Measurements from ENCODE around the gene ROR1.

ROR1 gene

DNA sequence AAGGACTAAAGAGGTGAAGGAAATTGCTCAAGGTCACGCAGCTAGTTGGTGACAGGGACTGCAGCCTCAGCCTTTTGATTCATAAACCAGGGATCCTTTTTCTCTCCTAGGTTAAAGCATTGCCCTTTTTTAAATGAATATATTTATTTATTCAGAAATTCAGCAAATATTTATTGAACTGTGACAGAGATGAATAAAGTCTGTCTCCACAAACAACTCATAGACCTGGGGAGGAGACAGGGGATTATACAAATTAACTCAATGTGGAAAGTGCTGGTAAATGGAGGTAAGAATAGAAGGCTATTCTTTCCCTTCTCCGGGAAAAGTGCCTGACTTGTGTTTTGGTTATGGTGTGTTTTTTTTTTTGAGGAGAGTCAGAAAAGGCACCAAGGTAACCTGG lies 110.7 kb downstream of the ROR1 start:
- no peak for DNase-seq (ENCODE audit: low read depth)

DNA sequence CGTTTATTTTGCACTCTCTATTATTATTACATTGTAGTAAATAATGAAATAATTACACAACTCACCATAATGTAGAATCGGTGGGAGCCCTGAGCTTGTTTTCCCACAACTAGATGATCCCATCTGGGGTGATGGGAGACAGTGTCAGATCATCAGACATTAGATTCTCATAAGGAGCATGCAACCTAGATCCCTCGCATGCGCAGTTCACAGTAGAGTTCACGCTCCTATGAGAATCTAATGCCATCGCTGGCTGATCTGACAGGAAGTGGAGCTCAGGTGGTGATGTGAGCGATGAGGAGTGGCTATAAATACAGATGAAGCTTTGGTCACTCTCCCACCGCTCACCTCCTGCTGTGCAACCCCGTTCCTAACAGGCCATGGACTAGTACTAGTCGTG lies 112.1 kb downstream of the ROR1 start:
- DNase-seq (ENCODE audit: low read depth), result no peak

DNA sequence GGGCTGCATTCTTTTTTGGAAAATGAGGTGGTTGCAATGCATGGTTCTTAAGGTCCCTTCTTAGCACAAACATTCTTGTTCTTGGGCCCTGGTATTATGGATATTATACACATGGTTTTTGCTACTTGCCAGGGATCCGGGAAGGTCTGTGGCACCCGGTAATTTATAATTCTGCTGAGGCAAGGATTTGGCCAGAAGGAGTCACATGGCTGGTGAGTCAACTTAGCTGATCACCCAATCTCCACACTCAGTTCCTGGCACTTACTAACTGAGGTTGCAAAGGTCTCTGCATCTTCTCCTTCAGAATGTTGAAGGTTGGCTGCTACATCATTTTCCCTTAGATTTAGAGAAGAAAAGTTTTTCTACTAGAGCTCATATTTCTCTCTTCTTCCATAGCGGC lies 112.5 kb downstream of the ROR1 start:
- DNase-seq (ENCODE audit: low read depth), result peak; percentile 36

DNA sequence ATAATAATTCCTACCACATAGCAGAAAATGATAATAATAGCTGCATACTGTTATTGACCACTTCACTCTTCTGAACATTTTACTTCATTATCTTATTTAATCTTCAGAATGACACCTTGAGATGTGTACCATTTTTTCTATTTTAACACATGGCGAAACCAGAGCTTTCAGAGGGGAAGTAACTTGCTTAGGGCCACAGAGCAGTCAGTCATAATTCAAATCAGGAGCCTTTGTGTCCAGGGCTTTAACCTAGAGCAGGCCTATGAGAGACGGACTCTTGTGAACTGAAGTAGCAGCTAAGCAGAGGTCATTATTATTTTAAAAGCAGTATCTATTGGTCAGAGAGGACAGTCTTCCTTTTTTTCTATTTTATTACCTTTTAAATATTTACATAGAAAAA lies 114.0 kb downstream of the ROR1 start:
- no peak for DNase-seq (ENCODE audit: low read depth)

DNA sequence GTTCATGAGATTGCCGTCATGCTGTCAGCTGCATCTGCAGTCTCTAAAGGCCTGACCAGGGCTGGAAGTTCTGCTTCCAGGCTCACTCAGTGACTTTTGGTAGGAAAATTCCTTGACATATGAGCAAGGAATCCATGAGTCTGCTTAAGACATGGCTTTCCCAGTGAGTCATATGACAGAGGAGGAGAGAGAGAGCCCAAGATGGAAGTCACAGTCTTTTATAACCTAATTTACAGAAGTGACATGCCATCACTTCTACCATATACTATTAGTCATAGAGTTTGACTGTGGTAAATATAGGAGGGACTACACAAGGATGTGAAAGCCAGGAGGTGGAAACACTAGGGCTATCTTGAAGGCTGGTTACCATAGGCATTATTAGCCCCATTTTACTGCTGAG lies 115.2 kb downstream of the ROR1 start:
- peak; percentile 67 for DNase-seq (ENCODE audit: low read depth)

DNA sequence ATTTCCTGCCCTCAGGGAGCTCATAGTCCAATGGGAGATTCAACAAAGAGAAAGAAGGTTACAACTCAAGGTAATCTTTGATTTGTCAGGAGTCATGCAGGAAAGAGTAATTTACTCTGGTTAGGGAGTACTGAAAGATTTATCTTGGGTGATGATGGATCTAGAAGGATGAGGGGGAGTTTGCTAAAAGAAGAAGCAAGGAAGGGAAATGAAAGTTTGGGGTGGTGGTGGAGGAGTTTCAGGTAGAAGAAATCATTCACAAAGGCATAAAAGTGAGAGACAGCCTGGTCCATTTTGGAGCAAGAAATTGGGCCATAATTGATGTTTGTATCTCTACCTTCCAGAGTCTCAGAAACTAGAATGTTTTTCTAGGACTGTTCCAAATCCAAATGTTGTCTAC lies 116.7 kb downstream of the ROR1 start:
- no peak for DNase-seq (ENCODE audit: low read depth)

DNA sequence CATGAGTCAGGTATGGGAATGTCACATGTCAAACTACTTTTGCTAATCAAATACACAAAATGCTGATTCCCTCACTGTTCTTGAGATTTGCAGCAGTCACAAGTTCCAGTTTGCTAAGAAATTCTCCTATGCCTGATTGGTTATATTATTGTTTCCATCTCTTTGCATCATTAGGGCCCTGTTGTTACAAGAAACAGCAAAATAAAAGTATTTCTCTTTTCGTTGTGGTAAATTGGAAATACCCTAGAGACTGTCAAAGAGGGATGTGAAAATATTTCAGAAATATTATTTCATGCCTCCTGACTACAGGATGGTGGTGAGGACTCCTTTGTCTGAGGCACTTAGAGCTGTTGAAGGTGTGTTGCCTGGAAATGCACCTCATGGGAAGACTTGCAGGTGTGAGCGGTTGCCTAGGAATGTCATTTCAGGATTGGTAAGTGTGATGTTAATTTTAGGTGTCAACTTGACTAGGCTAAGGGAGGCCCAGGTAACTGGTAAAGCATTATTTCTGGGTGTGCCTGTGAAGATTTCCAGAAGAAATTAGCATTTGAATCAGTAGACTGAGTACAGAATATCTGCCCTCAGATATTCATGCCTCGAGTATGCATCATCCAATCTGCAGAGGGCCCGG lies 117.4 kb downstream of the ROR1 start:
- DNase-seq (ENCODE audit: low read depth), result no peak

DNA sequence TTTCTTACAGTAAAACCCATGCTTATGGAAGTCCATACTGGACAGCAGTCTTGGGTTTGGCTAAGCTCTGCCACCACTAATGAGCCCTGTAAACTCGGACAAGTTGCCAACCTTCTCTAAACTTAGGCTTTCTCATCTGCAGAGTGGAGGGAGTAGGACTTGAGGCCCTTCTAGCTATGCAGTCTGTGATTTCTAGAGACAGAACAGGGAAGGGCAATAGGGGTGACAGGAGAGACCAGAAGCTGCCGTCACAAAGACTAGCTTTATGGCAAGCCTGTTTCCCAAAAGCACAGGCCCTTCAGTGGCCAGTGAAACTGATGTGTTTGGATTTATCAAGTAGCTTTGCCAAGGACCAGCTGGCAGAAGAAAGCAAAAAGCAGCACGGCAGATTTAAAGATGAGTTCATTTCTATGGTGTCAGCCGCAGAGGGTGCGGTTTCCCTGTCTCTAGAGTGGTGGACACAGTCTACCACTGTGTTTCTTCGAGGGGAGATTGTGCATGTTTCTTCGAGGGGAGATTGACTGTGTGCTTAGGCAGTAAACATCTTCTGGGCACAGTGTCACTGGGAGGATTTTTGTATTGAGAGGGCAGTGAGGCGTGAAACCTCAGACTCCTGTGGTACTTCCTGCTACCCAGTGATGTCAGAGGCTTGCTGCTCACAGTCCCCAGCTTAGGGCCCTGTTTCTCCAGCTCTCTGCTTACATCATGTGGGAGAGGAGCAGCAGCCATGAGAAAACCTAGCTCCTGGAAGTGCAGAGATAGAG lies 119.0 kb downstream of the ROR1 start:
- no peak for DNase-seq (ENCODE audit: low read depth)

DNA sequence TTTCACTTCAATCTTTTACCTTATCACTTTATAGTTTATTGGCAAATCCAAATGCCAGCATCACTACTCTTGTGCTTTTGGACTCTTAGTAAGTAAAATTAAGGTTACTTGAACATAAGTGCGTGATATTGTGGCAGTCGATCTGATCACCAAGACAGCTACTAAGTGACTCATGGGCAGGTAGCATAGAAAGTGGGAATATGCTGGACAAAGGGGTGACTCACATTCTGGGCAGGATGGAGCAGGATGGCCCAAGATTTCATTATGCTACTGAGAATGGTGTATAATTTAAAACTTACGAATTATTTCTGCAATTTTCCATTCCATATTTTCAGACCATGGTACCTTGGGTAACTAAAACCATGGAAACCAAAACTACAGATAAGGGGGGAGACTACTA lies 120.2 kb downstream of the ROR1 start:
- DNase-seq (ENCODE audit: low read depth), result no peak

DNA sequence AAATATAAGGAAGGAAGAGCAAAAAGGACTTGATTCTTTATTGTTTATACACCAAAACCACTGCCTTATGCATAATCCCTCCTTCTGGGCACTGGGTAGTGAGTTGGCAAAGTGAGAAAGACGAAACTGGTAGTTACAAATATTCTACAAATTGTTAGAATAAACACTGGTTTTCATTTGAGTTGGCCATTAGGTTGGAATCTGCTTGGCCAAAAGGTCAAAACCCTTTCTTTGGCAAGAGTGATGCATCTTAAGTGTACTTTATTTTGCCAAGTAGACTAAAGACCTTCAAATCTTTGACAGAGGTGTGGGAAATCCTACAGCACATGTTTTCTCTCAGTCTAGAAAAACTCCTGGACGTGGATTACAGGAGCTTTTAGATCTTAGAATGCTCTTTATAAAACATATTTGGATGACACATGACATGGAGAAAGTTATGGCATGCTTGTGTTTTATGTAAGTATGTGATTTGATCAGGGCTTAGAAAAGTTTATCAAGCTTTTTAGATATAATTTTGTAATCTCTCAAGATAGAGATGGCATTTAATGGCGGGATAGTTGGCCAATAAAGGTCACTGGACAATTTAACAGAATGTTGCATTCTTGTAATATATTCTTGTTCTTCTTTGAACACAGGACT lies 120.9 kb downstream of the ROR1 start:
- DNase-seq (ENCODE audit: low read depth), result no peak

DNA sequence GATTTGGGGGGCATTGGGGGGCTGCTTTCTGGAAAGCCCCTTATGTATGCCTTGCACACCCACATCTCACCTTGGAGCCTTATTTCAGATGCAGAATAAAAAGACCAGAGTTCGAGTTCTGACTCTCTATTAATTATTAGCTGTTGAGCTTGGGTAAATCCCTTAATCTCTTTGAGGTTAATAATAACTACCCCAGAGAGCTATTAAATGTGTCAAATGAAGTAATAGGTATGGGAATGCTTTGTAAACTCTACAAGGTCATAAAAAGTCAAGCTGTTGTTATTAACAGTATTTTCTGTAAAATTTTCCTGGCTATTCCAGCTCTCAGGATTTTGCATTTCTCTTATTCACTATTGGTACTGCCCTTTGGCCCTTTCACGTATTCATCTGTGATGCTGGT lies 122.9 kb downstream of the ROR1 start:
- no peak for DNase-seq (ENCODE audit: low read depth)

DNA sequence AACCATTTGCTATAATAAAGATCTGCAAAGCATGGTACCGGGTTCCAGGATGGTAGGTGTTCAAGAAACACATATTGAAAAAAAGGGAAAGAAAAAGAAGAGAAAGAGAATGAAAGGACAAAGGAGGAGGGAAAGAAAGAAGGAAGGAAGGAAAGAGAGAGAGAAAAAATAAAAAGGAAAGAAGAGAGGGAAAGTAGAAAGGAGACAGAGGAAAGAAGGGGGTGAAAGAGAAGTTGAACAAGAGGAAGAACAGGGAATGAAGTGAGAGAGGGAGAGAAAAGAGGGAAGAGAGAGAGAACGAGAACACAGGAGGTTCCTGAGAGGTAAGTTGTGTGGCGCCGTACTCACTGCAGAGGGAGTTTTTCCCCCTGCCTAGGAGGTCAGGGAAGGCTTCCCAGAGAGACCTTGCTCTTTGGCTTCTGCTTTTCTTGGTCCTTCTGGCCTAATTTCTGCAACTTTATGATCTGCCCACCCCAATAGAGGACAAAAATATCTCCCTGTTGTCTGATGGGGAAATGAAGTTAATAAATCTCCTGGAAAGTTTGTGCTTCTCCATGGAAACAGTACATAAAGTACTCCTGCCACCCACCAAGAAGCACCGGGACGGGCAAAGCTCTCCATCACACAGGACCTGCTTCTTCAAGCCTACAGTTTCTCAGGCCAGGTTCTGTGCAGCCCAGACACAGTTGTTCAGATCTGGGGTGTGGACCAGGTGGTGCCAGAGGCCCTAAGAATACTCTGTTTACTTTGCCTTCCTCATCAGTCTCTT lies 124.8 kb downstream of the ROR1 start:
- peak; percentile 62 for DNase-seq (ENCODE audit: low read depth)

DNA sequence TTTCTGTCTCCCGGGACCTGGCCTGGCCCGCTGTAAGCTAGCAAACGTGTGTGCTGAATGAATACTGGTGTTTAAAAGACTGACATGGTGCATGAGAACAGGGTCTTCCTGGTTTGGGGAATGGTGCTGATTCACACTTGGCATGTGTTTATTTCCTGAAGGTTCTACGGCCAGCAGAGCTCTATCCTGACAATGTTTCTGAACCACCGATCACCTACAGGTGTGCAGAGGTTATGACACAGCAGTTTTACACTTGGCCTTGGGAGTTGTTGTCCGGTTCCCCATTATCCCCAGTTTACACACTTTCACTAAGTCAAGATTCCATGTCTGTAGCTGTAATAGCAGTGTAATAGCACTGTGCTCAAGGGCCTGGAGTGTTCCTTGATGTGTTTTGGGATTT lies 127.3 kb downstream of the ROR1 start:
- no peak for DNase-seq (ENCODE audit: low read depth)

DNA sequence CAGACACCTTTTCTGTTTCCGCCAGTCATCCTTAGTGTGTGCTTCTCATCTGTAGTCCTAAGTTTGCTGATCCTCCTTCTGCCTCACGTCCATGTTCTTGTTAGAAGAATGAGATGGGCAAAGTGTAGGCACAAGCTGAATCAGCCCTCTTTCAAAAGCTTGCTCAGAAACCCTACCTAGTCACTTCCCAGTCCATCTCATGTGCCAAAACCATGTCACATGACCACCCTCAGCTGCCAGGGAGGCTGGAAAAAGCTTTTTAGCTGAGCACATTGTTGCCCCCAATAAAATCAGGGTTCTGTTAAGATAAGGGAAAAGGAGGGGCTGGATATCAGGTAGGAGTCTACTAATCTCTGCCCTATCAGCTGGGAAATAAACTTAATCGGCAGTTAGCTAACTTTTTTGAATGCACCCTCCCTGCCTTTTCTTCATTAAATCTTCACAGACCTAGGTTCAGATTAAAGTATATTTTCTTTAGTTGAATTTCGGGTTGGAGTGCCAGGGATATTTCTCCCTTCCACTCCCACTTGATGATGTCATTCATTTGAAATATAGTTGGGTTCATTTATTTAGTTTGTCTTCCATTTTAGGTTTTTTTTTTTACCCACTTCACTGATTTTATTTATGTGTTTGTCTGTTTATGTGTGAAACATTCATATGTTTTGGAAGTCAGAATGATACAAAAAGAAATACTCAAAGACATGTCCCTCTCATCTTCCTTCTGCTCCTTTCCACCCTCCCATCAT lies 129.2 kb downstream of the ROR1 start:
- DNase-seq (ENCODE audit: low read depth), result no peak

DNA sequence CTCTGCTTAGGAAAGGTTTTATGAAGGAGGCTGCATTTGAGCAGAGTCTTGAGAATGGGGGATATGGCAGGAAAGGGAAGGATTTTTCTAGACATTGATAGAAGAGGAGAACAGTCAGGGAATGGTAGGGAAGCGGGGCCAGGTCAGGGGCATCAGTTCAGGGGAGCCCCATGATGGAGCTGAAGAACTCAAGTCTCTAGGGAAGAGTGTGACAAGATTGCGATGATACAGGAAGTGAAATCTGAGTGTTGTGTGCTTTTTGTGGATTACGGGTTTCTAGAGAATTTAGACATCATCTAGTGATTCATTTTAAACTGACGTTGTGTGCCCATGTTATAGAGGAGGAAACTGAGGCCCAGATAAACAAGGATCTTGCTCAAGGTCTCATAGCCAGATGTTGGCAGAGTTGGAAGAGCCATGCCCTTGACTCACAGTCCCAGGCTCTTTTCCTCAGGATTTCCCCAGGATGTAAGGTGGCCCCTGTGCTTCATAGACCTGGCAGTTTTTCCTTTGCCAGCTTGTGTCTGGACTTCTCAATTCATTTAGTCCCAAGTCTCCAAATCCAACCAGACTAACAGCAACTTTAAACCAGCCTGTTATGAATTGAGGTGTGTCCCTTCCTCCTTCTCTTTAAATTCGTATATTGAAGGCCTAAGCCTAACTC lies 130.3 kb downstream of the ROR1 start:
- DNase-seq (ENCODE audit: low read depth), result no peak

DNA sequence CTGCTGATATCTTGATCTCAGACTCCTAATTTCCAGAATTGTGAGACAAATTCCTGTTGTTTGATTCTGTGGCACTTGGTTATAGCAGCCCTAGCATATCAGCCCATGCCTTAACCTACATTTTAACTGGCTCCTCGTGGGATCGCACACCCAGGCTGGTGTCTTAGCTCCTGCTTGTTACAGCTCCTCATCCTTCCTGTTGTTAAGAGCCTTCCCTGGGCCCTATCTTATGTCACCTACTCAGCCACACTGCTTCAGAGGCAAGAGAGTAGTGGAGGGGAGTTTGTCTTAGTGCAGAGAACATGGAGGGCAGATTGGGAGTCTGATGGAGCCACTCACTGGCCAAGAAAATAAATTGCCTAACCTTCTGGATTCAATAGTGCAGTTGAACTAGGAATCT lies 131.0 kb downstream of the ROR1 start:
- no peak for DNase-seq (ENCODE audit: low read depth)

DNA sequence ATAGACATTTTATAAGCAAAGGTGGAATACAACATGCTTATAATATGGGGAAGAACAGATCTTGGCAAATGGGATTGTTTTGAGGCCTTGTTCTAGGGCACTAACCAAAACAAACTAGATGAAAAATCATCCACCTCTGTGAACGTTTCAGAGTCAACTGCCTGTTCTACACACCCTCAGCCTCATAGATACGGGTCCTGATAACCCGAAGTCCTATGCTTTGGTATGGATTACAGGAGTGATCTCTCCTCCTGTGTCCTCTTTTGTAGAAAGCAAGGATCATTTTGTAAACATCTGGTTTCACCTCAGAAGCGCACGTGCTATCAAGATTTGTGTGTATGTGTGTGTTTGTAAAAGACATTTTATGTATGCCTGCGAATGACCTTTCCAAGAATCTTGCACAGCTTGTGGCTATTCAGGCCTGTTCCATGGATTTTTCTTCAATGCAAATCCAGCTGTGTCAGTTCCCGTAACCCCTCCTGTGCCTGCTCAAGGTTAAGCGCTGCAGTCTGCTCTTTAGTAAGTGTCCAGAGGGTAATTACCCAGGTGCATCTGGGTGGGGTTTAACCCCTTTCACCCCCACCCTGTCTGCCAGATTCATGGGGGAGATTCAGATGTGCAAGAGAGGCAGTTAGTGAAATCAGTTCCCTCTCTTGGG lies 132.4 kb downstream of the ROR1 start:
- no peak for DNase-seq (ENCODE audit: low read depth)

DNA sequence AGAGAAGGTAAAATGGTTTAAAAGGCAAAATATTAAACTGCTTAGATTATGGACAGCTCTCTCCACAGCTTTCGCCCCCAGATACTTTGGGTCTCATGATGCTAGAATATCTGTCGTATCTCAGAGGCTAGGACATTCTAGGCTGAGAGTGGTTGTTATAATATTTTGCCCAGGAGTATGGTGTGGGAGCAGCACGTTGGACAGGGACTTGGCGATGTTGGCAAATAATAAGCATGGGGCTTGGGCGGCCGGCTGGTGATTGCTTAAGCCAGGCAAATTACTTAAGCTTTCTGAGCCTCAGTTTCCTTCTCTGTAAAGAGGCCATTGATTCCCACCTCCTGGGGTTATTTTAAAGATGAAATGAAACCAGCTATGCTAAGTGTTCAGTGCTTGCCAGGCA lies 133.2 kb downstream of the ROR1 start:
- DNase-seq (ENCODE audit: low read depth), result no peak

DNA sequence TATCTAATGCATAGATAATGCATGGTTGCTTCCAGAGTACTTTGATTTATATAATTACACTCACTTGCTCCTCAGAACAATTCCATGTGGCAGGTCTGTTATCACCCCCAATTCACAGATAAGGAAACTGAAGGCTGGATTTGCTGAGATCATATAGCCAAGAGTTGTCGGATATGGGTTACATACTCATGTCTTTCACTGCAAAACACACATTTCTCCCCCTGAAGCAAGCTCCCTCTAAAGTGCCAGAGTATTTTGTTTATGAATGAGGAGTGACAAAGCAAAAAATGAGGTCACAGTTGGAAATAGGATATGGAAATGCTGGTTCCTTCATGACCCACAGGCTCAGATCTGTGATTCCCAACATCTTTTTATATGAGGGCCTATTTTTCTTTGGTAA lies 134.2 kb downstream of the ROR1 start:
- DNase-seq (ENCODE audit: low read depth), result no peak

DNA sequence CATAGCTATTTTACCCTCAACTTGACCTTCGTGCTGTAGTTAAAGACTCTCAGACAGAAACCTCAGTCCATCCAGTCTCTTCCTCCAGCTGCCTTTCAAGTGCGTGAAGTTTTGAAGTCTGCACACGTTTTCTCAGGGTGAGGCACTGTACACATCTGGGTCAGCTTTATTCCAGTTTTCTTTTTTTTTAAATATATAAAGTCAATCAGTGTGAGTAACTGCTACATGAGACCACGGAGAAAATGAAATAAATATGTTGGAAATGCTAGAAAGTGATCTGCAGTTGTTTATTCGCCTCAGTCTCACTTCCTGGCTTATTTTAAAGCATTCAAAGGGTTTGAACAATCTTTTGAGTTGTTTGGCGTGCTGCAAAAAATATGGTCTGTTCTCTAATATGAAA lies 135.7 kb downstream of the ROR1 start:
- DNase-seq (ENCODE audit: low read depth), result no peak

DNA sequence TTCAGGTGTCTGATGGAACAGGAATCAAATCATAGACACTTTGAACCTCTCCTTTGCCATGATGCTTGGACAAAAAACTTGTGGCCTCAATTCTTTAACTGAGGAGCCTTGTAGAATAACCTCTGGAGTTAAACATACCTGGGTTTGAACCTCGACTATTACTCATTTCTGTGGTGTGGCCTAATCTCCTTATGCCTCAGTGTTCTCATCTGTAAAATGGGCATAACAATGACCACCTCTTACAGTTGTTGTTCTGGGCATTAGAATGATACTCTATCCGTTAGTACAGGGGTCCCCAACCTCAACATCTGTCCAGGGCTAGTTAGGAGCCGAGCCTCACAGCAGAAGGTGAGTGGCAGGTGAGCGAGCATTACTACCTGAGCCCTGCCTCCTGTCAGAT lies 137.2 kb downstream of the ROR1 start:
- DNase-seq (ENCODE audit: low read depth), result no peak
